Astrocyte of the cerebellum (primary cell): ENCODE results near the gene LOXL4.

Experiments used
- DNase-seq: peaks from one replicate; pipeline ENCODE4 v3.0.0-alpha.2; 2011; ENCODE audit warnings: low read depth
- H3K4me3 ChIP-seq: 2 replicates; pipeline ENCODE4 v1.5.1; 2011; ENCODE audit warnings: mild to moderate bottlenecking, low read depth, low read length, moderate library complexity
- in situ Hi-C: cut with HindIII; loops from 2 replicates; pipeline ENCODE4 v1.10.0; 2017; ENCODE audit warnings: low sequenced_read_pairs
- TF ChIP-seq, protein P1 (sequence below): IDR thresholded peaks from 2 replicates; pipeline ENCODE4 v1.5.1; 2012; ENCODE audit warnings: low read length, low read depth, moderate library complexity, mild to moderate bottlenecking; ENCODE audit errors: missing control alignments

Gene LOXL4

DNA sequence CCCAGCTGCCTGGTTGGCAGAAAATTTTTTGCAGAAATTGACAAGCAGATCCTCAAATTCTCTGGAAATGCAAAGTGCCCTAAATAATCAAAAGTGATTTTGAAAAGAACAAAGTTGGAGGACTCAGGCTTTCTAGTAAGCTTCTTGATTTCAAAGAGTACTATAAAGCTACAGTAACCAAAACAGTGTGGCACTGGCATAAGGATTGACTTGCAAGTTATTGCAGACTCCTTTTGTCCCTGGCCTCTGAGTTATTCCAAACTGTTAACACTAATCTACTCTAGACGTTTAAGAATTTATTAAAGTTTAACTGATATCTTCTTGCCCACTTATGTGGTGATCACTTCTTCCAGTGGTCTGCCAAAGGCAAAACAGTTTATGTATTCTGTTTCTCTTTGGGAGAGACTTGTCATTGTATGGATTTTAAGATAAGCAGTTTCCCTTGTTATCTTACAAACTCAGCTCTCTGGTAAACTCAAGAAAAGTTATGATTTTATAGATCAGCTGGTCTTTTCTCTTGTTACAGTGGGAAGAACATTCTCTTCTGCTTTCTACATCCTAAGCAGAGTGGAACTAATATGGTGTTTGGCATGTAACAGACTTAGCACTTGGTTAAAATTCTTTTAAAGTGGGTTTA lies 41.4 kb downstream of the LOXL4 start:
- in situ Hi-C loops: loop anchor here (25.0 kb wide), 1 partner anchor 236 kb away; no protein-coding TSS in a partner anchor
- H3K4me3 ChIP-seq: no peak overlapping the region
- DNase-seq: no peak
- TF ChIP-seq, protein P1, sequence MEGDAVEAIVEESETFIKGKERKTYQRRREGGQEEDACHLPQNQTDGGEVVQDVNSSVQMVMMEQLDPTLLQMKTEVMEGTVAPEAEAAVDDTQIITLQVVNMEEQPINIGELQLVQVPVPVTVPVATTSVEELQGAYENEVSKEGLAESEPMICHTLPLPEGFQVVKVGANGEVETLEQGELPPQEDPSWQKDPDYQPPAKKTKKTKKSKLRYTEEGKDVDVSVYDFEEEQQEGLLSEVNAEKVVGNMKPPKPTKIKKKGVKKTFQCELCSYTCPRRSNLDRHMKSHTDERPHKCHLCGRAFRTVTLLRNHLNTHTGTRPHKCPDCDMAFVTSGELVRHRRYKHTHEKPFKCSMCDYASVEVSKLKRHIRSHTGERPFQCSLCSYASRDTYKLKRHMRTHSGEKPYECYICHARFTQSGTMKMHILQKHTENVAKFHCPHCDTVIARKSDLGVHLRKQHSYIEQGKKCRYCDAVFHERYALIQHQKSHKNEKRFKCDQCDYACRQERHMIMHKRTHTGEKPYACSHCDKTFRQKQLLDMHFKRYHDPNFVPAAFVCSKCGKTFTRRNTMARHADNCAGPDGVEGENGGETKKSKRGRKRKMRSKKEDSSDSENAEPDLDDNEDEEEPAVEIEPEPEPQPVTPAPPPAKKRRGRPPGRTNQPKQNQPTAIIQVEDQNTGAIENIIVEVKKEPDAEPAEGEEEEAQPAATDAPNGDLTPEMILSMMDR: no peak

DNA sequence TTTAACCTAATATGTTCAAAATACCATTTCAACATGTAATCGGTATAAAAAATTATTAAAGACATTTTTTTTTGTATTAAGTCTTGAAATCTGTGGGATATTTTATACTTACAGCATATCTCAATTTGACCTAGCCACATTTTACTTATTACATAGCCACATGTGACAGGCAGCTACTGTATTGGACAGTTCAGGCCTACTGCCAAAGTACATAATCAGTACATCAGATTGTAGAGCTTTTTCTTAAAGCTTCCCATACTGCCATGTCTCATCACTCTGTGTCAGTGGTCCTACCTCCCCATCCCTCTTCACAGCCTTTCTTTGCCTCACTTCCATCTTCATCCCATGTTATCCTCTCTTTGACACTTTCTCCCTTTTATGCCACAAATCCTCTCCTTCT lies 43.0 kb downstream of the LOXL4 start:
- in situ Hi-C loops: loop anchor here (25.0 kb wide), 1 partner anchor 237 kb away; no protein-coding TSS in a partner anchor
- no peak overlapping the region for H3K4me3 ChIP-seq
- TF ChIP-seq, protein P1: no peak
- no peak for DNase-seq

DNA sequence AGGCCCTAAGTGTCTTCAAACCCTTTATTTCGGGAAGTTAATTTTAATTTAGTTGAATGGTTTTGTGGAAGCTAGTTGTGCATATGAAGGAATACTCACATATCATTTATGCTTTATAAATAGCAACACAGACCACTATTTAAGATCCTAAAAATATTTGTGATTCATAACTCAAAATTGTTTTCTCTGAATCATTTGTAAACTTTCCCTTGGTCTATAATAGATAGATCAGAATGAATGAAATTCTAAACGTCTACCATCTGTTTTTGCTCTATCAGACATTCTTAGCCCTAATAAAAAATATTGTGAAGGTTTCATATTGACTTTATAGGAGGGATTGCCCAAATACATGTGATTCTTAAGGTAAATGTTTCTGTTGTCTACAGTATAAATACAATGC lies 43.5 kb downstream of the LOXL4 start:
- TF ChIP-seq, protein P1: no peak
- in situ Hi-C loops: no loop called here
- H3K4me3 ChIP-seq: no peak overlapping the region
- no peak for DNase-seq

DNA sequence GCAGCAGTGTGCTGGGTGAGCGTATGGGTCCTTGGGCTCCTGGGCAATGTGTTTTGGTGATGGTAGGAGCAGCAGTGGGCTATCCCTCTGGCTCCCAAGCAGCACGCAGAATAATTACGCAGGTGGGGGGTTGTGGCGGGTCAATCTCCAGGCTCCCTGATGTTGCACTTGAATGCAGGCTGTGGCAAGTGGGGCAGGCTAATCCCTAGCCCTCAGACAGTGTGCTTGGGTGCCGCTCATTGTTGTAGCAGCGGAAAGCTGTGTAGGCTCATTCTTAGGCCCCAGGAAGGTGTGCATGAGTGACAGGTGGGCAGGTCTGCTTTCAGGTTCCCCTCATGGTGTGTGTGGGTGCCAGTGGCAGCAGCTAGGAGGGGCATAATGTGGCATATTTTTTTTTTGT lies 44.1 kb downstream of the LOXL4 start:
- DNase-seq: no peak
- in situ Hi-C loops: no loop called here
- TF ChIP-seq, protein P1: no peak
- no peak overlapping the region for H3K4me3 ChIP-seq

DNA sequence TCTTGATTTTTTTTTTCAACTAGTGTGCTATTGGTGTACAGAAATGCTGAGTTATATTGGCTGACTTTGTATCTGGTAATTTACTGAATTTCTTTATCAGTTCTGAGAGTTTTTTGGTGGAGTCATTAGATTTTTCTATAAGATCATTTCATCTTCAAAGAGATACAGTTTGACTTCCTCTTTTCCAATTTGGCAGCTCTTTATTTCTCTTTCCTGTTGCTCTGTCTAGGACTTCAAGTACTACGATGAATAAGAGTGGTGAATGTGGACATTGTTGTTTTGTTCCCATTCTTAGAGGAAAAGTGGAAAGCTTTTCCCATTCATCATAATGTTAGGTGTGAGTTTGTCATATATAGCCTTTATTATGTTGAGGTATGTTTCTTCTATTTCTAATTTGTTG lies 50.2 kb downstream of the LOXL4 start:
- DNase-seq: no peak
- in situ Hi-C loops: no loop called here
- no peak overlapping the region for H3K4me3 ChIP-seq
- TF ChIP-seq, protein P1: no peak

DNA sequence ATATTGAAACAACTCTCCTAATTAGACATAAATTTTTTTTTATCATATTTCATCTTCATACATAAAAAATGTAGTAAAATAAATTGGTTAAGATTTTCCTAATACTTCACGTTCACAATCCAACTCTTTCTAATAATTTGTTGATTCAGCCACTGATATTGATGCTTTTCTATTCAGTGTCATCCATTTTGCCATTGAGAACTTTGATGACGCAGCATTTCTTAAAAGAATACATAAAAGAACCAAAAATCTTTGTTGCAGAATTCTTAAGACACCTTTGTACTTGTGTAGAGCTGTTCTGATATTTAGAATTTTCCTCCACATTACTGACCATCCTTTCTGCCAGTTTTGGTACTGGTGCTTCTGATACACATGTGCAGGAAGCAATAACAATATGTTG lies 52.6 kb downstream of the LOXL4 start:
- DNase-seq: no peak
- TF ChIP-seq, protein P1: no peak
- no peak overlapping the region for H3K4me3 ChIP-seq
- in situ Hi-C loops: no loop called here

DNA sequence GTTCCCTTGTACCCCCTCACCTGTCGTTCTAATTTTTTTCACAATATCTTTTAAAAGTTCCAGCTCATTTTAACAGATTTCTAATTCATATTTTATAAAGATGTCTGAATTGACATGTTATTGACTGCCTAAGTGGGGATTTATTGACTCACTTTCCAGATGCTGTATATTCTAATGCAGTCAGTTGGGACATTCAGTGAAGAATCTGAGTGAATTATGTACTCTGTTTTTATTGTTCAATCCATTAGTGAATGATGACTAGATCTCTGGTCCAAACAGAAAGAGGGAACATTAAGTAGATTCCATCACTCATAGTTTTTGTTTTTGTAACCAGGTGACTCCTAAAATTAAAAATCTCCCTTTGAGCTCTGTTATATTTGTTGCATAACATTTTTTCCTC lies 54.3 kb downstream of the LOXL4 start:
- in situ Hi-C loops: no loop called here
- DNase-seq: no peak
- TF ChIP-seq, protein P1: no peak
- H3K4me3 ChIP-seq: no peak overlapping the region
